NCI-H446 (cell line): Measurements from ENCODE around the gene BLTP3A.
"Not testable (repeated sequence)": the region's sequence is repeated elsewhere in the genome, so short reads cannot be mapped to it uniquely, and the experiment has no call there.

Experiments
- DNase-seq, 2 experiments: peaks; one replicate each; lab custom pipeline; 2025; lab: John Stamatoyannopoulos, UW

Gene BLTP3A

DNA sequence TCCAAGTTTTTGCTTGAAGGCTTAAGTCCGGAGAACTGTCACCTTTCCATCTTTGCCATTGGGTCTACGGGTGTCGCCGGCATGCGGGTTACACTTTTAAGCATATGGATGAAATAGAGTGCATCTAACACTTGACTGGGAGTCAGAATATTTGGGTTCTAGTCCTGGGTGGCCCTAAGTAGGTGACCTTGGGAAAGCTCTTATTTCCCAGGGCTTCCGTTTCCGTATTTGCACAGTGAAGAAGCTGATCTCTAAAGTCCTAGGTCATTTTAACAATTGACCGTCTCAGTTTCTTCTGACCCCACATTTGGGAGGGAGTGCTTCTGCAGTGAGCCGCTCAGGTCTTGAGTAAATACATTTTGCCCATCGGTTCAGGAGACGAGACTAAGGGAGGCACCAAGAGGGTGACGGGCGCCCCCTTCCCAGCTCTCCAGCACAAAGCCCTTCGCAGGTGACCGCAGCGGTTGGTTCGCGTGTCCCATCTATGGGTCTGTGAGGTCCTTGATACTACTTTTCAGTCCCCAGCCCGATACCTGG is 651 bp upstream of the BLTP3A start:
- DNase-seq = peak; percentile 17 to 47

- no peak for DNase-seq
Observed at GRCh38 chr6:34792605-34793500, 970 bp downstream of the BLTP3A start.

- DNase-seq = no peak
Observed at GRCh38 chr6:34793877-34794276, 2.0 kb downstream of the BLTP3A start.

DNA sequence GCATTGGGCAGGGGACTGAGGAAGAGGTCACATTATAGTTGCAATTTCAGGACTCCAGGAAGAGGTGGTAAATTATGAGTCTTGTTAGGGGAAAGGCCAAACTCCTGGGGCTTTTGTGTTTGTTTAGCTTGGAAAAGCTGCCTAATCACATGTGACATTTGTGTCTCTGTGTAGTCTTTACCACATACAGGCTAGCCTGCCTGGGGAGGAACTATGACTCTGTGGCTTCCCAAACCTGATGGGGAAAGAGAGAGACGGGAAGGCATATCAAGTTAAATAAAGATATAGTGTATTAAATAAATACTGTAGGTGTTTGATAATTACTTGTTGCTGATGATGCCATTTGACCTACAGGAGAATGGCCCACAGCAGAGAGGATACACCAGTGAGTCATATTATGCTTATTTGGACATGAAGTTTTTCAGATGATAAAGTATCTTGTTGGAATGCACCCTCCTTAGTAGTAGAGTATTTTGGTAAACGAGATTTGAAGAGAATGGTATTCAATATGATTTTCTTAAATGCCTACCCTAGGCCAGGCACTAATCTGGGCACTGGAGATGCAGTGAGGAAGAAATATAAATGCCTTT is 4.0 kb downstream of the BLTP3A start:
- DNase-seq = no peak

DNA sequence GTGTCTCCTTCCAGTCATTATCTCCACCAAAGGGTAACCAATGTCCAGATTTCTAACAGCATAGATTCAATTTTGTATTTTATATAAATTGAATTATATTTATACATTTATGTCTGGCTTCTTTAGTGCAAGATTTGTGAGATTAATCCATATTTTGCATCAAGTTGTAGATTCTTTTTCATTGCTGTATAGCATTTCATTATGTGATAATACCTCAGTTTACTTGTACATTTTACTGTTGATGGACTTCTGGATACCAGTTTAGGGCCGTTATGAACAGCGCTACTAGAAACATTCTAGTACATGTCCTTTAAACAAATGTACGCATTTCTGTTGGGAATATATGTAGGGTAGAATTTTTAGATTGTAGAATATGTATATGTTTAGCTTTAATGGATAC is 6.2 kb downstream of the BLTP3A start:
- no peak for DNase-seq

- DNase-seq = no peak
Observed at GRCh38 chr6:34799547-34799946, 7.7 kb downstream of the BLTP3A start.

GRCh38 chr6:34804543-34804942 is 12.7 kb downstream of the BLTP3A start:
- no peak for DNase-seq

DNA sequence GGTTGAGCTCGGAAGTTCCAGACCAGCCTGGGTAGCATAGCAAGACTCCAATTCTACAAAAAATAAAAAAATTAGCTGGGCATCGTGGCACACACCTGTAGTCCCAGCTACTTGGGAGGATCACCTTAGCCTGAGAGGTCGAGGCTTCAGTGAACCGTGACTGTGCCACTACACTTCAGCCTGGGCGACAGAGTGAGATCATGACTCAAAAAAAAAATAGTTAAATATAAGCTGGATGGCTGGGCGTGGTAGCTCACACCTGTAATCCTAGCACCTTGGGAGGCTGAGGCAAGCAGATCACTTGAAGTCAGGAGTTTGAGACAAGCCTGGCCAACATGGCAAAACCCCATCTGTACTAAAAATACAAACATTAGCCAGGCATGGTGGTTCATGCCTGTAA is 13.2 kb downstream of the BLTP3A start:
- not testable (repeated sequence) for DNase-seq

DNA sequence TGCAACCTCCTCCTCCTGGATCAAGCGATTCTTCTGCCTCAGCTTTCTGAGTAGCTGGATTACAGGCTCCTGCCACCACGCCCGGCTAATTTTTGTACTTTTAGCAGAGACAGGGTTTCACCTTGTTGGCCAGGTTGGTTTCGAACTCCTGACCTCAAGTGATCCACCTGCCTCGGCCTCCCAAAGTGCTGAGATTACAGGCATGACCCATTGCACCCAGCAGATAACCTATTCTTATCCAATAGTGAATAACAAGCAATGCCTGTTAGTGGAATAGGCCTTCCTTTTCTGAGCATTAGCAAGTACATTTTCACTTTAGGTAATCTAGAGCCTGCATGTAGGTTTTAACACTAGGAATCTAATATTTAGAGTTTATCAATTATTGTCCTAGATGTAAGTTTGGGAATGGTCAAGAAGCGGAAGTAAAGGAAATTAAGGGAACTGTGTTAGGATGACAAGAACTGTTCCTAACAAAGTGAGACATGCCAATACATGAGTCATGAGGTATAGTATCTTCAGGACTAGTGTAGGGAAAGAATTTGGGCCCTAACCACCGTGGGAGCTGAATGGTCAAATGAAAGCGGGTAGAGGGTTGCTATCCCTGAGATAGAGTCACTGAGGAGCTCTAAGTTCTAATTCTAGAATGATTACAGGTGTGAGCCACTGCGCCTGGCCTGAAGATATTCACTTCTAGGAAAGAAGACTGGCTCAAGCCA is 15.0 kb downstream of the BLTP3A start:
- DNase-seq = no peak

DNA sequence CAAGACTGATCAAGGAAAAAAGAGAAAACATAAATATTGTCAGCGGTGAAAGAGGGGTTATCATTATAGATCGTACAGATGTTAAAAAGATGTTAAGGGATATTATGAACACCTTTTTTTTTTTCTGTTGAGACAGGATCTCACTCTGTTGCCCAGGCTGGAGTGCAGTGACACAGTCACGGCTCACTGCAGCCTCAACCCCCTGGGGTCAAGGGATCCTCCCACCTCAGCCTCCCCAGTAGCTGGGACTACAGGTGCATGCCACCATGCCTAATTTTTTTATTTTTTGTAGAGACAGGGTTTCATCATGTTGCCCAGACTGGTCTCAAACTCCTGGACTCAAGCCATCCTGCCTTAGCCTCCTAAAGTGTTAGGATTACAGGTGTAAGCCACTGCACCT is 16.6 kb downstream of the BLTP3A start:
- not testable (repeated sequence) for DNase-seq

GRCh38 chr6:34809419-34809818 is 17.5 kb downstream of the BLTP3A start:
- not testable (repeated sequence) for DNase-seq

GRCh38 chr6:34810017-34810882 is 18.4 kb downstream of the BLTP3A start:
- no peak for DNase-seq

- DNase-seq = no peak
Observed at GRCh38 chr6:34810936-34811632, 19.2 kb downstream of the BLTP3A start.

DNA sequence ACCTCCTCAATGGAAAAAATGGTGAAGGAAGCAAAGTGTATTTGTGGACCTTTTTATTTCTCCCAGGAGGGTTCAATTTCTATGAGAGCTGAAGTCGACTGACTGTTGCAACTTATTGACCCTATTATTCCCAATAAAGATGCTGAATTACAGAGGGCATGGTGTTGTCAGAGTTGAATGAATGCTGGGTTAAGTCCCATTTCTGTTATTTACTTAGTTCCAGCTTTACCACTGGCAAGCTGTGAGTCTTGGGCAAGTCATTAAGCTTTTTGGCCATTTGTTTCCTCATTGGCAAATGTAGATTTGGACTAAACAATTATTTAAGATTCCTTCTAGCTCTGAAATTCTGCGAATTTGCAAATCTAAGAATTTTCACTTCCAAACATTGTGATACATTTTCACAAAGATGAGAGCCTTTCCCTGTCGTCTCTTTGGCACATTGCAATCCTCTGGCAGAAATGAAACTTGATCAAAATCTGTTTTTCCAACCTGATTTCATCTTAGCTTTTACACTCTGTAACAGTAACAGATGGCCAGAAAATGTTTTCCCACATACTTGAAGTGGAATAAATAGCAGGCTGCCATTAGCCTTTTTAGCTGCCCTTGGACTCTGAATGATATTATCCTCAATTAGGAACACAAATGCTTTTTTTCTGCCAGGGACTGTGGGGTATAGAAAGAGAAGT is 21.3 kb downstream of the BLTP3A start:
- peak; percentile 34 to 70 for DNase-seq

GRCh38 chr6:34816635-34817301 is 24.9 kb downstream of the BLTP3A start:
- no peak for DNase-seq

GRCh38 chr6:34817446-34817845 is 25.6 kb downstream of the BLTP3A start:
- peak in 1 of 2 experiments; percentile 46 for DNase-seq

GRCh38 chr6:34818872-34819570 is 27.1 kb downstream of the BLTP3A start:
- not testable (repeated sequence) for DNase-seq

DNA sequence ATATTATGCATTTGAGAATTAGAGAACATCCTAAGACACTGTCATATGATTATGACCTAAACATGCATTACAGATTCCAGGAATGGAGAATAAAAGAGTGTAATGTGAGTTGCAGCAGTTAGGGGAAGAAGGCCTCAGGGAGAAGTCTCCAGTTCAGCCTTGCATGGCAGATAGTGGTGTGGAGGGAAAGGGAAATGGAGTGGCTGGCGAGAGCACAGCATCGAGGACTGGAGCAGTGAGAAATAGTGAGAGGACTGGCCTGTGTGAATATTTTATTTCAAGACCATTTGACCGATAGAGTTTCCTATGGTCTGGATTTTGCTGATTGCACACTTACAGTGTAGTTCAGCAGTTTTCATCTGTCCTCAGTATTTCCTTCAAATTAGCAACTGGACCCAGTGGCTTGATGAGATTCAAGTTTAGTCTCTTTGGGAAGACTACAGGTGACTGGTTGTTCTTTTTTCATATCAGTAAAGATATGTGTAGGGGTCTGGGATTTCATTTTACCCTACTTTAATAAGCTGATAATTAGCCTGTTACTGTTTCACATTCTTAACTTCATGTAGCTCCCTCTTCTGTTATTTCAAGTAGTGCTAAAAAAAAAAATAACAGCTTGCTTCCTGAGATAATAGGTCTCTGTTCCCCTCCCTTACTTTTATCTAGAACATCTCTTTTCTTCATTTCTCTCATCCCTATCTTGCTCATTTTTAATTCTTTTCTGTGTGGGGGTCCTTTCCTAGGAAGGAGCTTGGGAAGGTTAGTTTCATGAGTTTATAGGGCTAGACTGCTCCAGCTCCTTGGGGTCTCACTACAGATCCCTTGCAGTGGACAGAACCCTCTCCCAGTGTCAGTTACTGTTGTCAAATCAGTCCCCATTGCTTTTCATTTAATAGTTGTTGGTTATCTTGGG is 27.9 kb downstream of the BLTP3A start:
- no peak for DNase-seq
